Peyer's patch (tissue), 4 donors: ENCODE results near the gene LYSET. TPM values are rescaled to one million over a fixed set of nuclear protein-coding genes. Genes with fewer than 3 reads are reported as not detected.
A peak's percentile ranks its signal among the peaks of the same experiment; 100 is the strongest.

Experiments
- DNase-seq, 3 donors: peaks; one replicate each; pipeline ENCODE4 v3.0.0-alpha.2; 2017 to 2019
- H3K27ac ChIP-seq, 4 donors: fragments of 200-600 bp; sonication (generic); one replicate each; pipeline ENCODE4 v1.5.1; 2016 to 2019
- H3K27me3 ChIP-seq, 2 donors: fragments of 200-600 bp; sonication (generic); one replicate each; pipeline ENCODE4 v1.5.1; 2019
- H3K36me3 ChIP-seq, 3 donors: fragments of 200-600 bp; sonication (generic); one replicate each; pipeline ENCODE4 v1.5.1; 2016 to 2019
- H3K4me1 ChIP-seq, 4 donors: fragments of 200-600 bp; sonication (generic); one replicate each; pipeline ENCODE4 v1.5.1; 2016 to 2019
- H3K4me3 ChIP-seq, 4 donors: fragments of 200-600 bp; sonication (generic); 1 replicate in 3 of 4; 2 replicates in 1 of 4; pipeline ENCODE4 v1.5.1; 2016 to 2019; ENCODE audit warnings: mild to moderate bottlenecking in 1 of 4
- H3K9me3 ChIP-seq, 4 donors: fragments of 200-600 bp; sonication (generic); one replicate each; pipeline ENCODE4 v1.5.1; 2016 to 2019; ENCODE audit warnings: mild to moderate bottlenecking in 1 of 4
- CTCF ChIP-seq, 6 experiments: fragments of 450-650 bp in 4 of 6; fragments of 200-600 bp in 2 of 6; sonication (generic) in 1 of 6; IDR thresholded peaks; one replicate each; pipeline ENCODE4 v1.5.1; 2017 to 2019; ENCODE audit warnings: antibody characterized with exemption in 6 of 6, mild to moderate bottlenecking in 3 of 6, moderate library complexity in 1 of 6
- POLR2A ChIP-seq, 2 donors: fragments of 450-650 bp; IDR thresholded peaks; one replicate each; pipeline ENCODE4 v1.5.1; 2017; ENCODE audit warnings: antibody characterized with exemption in 2 of 2, mild to moderate bottlenecking in 2 of 2, moderate library complexity in 2 of 2
- total RNA-seq, 4 donors: library from RNA; depleted of rRNA; stranded (reverse); fragments of >200 nt; gene quantifications; one replicate each; pipeline ENCODE4 v1.1.0, GENCODE V29; 2016

The LYSET gene
- total RNA-seq, 4 donors from 2014 or later = 6.0 to 9.9 (median 8.3) TPM

DNA sequence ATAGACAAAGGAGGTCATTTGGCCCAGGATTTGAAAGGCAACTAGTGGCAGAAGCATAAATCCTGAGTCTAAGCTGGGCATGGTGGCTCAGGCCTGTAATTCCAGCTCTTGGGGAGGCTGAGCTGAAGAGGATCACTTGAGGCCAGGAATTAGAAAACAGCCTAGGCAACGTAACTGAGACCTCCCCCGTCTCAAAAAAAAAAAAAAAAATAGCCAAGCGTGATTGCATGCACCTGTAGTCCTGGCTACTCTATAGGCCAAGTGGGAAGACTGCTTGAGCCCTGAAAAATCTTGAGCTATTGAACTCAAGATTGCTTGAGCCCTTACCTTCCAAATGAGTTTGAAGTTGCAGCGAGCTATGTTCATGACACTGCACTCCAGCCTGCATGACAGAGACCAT lies 13.9 kb downstream of the LYSET start:
- Histone ChIP-seq H3K27me3 (no peaks in the 10 kb centered on the region), H3K36me3 (peaks cover 0 to 8% (median 0%) of the 10 kb centered on the region in 3 donors), H3K4me3 (no peak overlapping the region), H3K9me3 (no peaks in the 10 kb centered on the region), H3K4me1 (no peaks in the 10 kb centered on the region), H3K27ac (no peak overlapping the region)
- no peak for DNase-seq
- no peak for TF ChIP-seq CTCF (IDR thresholded peaks at IDR 0.05)
- TF ChIP-seq POLR2A (IDR thresholded peaks at IDR 0.05) = no peak

- H3K27me3 ChIP-seq = no peaks in the 10 kb centered on the region
- no peak for DNase-seq
- no peak overlapping the region for H3K27ac ChIP-seq
- H3K4me1 ChIP-seq = peaks cover 0 to 5% (median 2%) of the 10 kb centered on the region in 4 donors
- H3K36me3 ChIP-seq = peaks cover 0 to 8% (median 0%) of the 10 kb centered on the region in 3 donors
- no peak for TF ChIP-seq POLR2A (IDR thresholded peaks at IDR 0.05)
- no peak for TF ChIP-seq CTCF (IDR thresholded peaks at IDR 0.05)
- no peaks in the 10 kb centered on the region for H3K9me3 ChIP-seq
- no peak overlapping the region for H3K4me3 ChIP-seq
Measured at GRCh38 chr14:93200553-93200952, 15.4 kb downstream of the LYSET start.

- H3K27ac ChIP-seq = no peak overlapping the region
- no peaks in the 10 kb centered on the region for H3K27me3 ChIP-seq
- no peak overlapping the region for H3K4me3 ChIP-seq
- no peak for TF ChIP-seq CTCF (IDR thresholded peaks at IDR 0.05)
- no peak for TF ChIP-seq POLR2A (IDR thresholded peaks at IDR 0.05)
- no peak for DNase-seq
- H3K36me3 ChIP-seq = peaks cover 0 to 8% (median 0%) of the 10 kb centered on the region in 3 donors
- peaks cover 0 to 12% (median 5%) of the 10 kb centered on the region in 4 donors for H3K4me1 ChIP-seq
- no peaks in the 10 kb centered on the region for H3K9me3 ChIP-seq
Measured at GRCh38 chr14:93201155-93201704, 16.1 kb downstream of the LYSET start.

DNA sequence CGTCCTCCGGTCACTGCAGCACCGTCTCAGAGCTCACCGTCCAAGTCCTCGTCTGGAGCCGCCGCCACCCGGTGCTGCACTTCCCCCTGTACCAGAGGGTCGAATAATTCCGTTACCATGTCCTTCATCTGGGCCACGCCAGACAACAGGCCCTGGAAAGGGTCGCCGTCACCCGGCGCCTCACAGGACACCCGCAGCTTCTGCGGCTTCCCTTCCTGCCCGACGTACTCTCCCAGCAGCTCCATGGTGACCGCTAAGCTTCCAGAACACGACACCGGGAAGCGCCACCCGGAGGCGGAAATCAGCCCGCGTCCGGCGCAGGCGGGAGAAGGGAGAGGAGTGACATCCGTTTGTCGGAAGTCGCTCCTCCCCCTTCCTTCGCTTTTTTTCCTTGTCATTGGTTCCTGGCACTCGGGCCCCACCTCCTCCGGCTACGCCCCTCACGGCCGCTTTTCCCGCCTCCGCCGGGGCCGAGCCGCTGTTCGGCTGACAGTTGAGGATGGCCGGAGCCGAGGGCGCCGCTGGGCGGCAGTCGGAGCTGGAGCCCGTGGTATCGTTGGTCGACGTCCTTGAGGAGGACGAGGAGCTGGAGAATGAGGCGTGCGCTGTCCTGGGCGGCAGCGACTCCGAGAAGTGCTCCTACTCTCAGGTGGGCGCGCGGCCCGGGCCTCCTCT lies 21.8 kb downstream of the LYSET start, which contains the start of the genes GON7 and UBR7:
GON7 (minus strand) TSS at position 273 of the 675 bp plus-strand sequence; CDS start at position 245, 28 bp downstream.
UBR7 (plus strand) TSS at position 464 of the 675 bp plus-strand sequence; CDS start at position 500, 36 bp downstream.
- Histone ChIP-seq H3K4me1 (peaks cover 0 to 28% (median 5%) of the 10 kb centered on the region in 4 donors), H3K27me3 (no peaks in the 10 kb centered on the region), H3K4me3 (peak within 1 kb of the TSS; percentile 66 to 91 (median 76)), H3K9me3 (no peaks in the 10 kb centered on the region), H3K27ac (peak within 1 kb of the TSS; percentile 72 to 83 (median 81)), H3K36me3 (peaks cover 0 to 16% (median 0%) of the 10 kb centered on the region in 3 donors)
- TF ChIP-seq POLR2A (IDR thresholded peaks at IDR 0.05) = peak; percentile 65 to 76
- peak in 3 of 6 experiments; percentile 54 to 59 (median 57) for TF ChIP-seq CTCF (IDR thresholded peaks at IDR 0.05)
- DNase-seq = peak; percentile 89 to 97 (median 97)

DNA sequence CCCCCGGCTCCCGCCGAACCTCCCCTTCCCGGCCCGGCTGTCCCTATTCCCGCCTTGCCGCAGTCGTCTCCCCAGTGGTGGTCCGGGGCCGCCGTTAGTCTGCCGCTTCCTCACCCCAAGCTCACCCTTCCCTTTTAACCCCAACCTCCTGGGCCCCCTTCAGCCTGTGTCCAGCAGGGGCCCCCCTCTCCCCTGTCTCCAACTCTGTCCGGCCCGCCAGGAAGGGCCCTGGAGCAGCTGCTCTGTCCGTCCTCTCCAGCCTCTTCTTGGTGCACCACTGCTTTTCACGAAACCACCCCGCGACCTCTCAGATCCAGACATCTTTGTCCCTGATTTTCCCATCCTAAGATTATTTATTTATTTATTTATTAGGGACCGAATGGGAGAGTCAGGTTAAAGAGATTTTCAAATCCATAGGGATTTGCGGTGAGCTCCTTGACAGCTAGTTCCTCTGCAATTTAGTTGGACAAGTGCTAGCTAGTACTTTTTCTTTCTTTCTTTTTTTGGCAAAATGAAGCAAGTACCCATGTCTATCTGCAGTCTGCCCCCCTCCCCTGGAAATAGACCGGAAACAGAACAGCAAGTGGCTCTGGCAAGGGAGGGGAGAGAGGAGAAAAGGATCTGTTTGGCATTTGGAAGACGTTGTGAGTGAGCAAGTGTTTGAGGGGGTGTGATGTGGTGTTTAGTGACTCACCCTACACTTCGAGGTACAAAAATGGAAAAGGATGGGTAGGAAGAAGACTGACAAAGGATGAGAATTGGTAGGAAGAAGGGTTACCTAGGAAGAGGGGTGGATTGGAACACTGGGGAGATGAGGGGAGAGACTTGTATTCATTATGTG lies 22.6 kb downstream of the LYSET start:
- peaks cover 0 to 22% (median 0%) of the 10 kb centered on the region in 3 donors for H3K36me3 ChIP-seq
- no peaks in the 10 kb centered on the region for H3K27me3 ChIP-seq
- peak in 1 of 3 donors; percentile 51 for DNase-seq
- TF ChIP-seq CTCF (IDR thresholded peaks at IDR 0.05) = peak in 2 of 6 experiments; percentile 19 to 27
- TF ChIP-seq POLR2A (IDR thresholded peaks at IDR 0.05) = no peak
- peaks cover 0 to 28% (median 5%) of the 10 kb centered on the region in 4 donors for H3K4me1 ChIP-seq
- peak overlapping the region; percentile 66 to 91 (median 76) for H3K4me3 ChIP-seq
- H3K27ac ChIP-seq = peak overlapping the region; percentile 72 to 83 (median 81)
- no peaks in the 10 kb centered on the region for H3K9me3 ChIP-seq
